KMS-11 (cell line): ENCODE measurements around the gene NUP188.

ENCODE experiments used
- H2AFZ ChIP-seq: fragments of 200-600 bp; sonication (generic); 2 replicates; pipeline ENCODE4 v1.6.1; 2016; ENCODE audit warnings: antibody characterized with exemption, mixed run types, low read depth
- H3K27ac ChIP-seq: fragments of 200-600 bp; sonication (generic); 2 replicates; pipeline ENCODE4 v1.6.1; 2016; ENCODE audit warnings: mild to moderate bottlenecking, mixed run types
- H3K27me3 ChIP-seq: fragments of 200-600 bp; sonication (generic); 2 replicates; pipeline ENCODE4 v1.6.1; 2017; ENCODE audit warnings: mild to moderate bottlenecking, low read depth, mixed run types, moderate library complexity; ENCODE audit not compliant: insufficient read depth
- H3K36me3 ChIP-seq: fragments of 200-600 bp; sonication (generic); 2 replicates; pipeline ENCODE4 v1.6.1; 2017; ENCODE audit warnings: mild to moderate bottlenecking, mixed run types; ENCODE audit not compliant: insufficient read depth
- H3K4me1 ChIP-seq: fragments of 200-600 bp; sonication (generic); 2 replicates; pipeline ENCODE4 v1.6.1; 2016; ENCODE audit warnings: mild to moderate bottlenecking, low read depth, mixed run types; ENCODE audit not compliant: poor library complexity, severe bottlenecking
- H3K4me2 ChIP-seq: fragments of 200-600 bp; sonication (generic); 2 replicates; pipeline ENCODE4 v1.7.0; 2016; ENCODE audit warnings: mild to moderate bottlenecking, mixed run types
- H3K4me3 ChIP-seq: fragments of 200-600 bp; sonication (generic); IDR thresholded peaks from 2 replicates; pipeline ENCODE4 v1.6.1; 2017; ENCODE audit warnings: low read depth, low read length, mixed read lengths; ENCODE audit not compliant: insufficient read depth
- H3K79me2 ChIP-seq: fragments of 200-600 bp; sonication (generic); 2 replicates; pipeline ENCODE4 v1.6.1; 2016; ENCODE audit warnings: low read depth, mixed run types; ENCODE audit not compliant: insufficient read depth
- H3K9ac ChIP-seq: fragments of 200-600 bp; sonication (generic); 2 replicates; pipeline ENCODE4 v1.6.1; 2016; ENCODE audit warnings: mild to moderate bottlenecking, mixed run types
- H4K20me1 ChIP-seq: fragments of 200-600 bp; sonication (generic); 2 replicates; pipeline ENCODE4 v1.6.1; 2016; ENCODE audit warnings: mild to moderate bottlenecking, mixed run types; ENCODE audit not compliant: insufficient read depth
- CTCF ChIP-seq: fragments of 200-600 bp; sonication (generic); conservative IDR thresholded peaks from 2 replicates; pipeline ENCODE4 v1.6.1; 2017; ENCODE audit warnings: low read depth, mild to moderate bottlenecking, antibody characterized with exemption, low read length, moderate library complexity, mixed read lengths

The NUP188 gene

GRCh38 chr9:129042016-129042415 lies 94.5 kb downstream of the NUP188 start:
- H3K4me3 ChIP-seq: no peak overlapping the region
- peaks cover 14% of the 10 kb centered on the region for H3K4me1 ChIP-seq
- peaks cover 11% of the 10 kb centered on the region; the same call in 1 of the 2 replicates for H3K79me2 ChIP-seq
- H4K20me1 ChIP-seq: no peaks in the 10 kb centered on the region
- no peaks in the 10 kb centered on the region; the same call in 1 of the 2 replicates for H3K36me3 ChIP-seq
- no peak for TF ChIP-seq CTCF
- no peak overlapping the region for H2AFZ ChIP-seq
- H3K27me3 ChIP-seq: no peaks in the 10 kb centered on the region
- H3K4me2 ChIP-seq: no peak overlapping the region
- H3K27ac ChIP-seq: no peak overlapping the region
- H3K9ac ChIP-seq: no peak overlapping the region

DNA sequence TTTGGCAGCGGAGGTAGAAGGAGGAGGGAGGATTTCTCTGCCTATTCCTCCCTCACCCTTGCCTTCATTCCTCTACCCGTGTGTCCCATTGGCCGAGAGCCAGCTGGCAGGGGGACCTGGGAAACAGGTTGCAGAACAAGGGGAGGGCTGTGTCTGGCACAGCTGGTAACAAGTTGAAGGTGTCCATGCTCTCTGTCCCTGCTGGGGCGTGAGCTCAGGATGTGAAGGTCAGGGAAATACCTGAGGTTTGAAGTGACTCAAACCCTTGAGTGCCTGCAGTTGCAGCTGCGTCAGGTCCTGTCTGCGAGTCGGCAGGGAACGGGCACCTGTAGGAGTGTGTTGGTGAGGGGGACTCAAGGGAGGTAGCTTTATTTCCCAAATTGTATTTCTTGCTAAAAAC lies 105.1 kb downstream of the NUP188 start:
- Histone ChIP-seq H4K20me1 (no peaks in the 10 kb centered on the region), H3K9ac (no peak overlapping the region), H3K36me3 (no peaks in the 10 kb centered on the region), H3K4me1 (no peaks in the 10 kb centered on the region), H3K4me2 (no peak overlapping the region), H3K27me3 (no peaks in the 10 kb centered on the region), H3K27ac (no peak overlapping the region), H3K4me3 (no peak overlapping the region), H3K79me2 (no peaks in the 10 kb centered on the region), H2AFZ (no peak overlapping the region)
- no peak for TF ChIP-seq CTCF

- Histone ChIP-seq H3K27me3 (no peaks in the 10 kb centered on the region), H3K4me3 (no peak overlapping the region), H3K36me3 (no peaks in the 10 kb centered on the region), H3K27ac (no peak overlapping the region), H3K4me2 (no peak overlapping the region), H4K20me1 (no peaks in the 10 kb centered on the region), H3K9ac (no peak overlapping the region), H3K4me1 (no peaks in the 10 kb centered on the region), H2AFZ (no peak overlapping the region), H3K79me2 (no peaks in the 10 kb centered on the region)
- no peak for TF ChIP-seq CTCF
Observed at GRCh38 chr9:129053020-129053419, 105.5 kb downstream of the NUP188 start.

GRCh38 chr9:129054163-129054851 lies 106.8 kb downstream of the NUP188 start:
- H4K20me1 ChIP-seq: no peaks in the 10 kb centered on the region
- no peak overlapping the region for H3K9ac ChIP-seq
- no peaks in the 10 kb centered on the region for H3K27me3 ChIP-seq
- no peak overlapping the region for H3K4me2 ChIP-seq
- no peaks in the 10 kb centered on the region for H3K79me2 ChIP-seq
- no peak overlapping the region for H3K27ac ChIP-seq
- no peaks in the 10 kb centered on the region for H3K4me1 ChIP-seq
- no peak for TF ChIP-seq CTCF
- H2AFZ ChIP-seq: no peak overlapping the region
- no peak overlapping the region for H3K4me3 ChIP-seq
- no peaks in the 10 kb centered on the region for H3K36me3 ChIP-seq
